SW480 (cell line): ENCODE results near the gene C11orf68.

Source experiments
- DNase-seq: peaks from one replicate; pipeline ENCODE4 v3.0.0-alpha.2; 2016; ENCODE audit warnings: low spot score

C11orf68 gene

GRCh38 chr11:65944191-65944590 lies 25.3 kb upstream of the C11orf68 start:
- DNase-seq: no peak

GRCh38 chr11:65942531-65942930 lies 23.7 kb upstream of the C11orf68 start:
- no peak for DNase-seq

GRCh38 chr11:65941720-65942310 lies 23.0 kb upstream of the C11orf68 start:
- DNase-seq: no peak

GRCh38 chr11:65937766-65938165 lies 18.9 kb upstream of the C11orf68 start:
- DNase-seq: no peak

GRCh38 chr11:65934014-65934413 lies 15.2 kb upstream of the C11orf68 start:
- no peak for DNase-seq

GRCh38 chr11:65932558-65932919 lies 13.7 kb upstream of the C11orf68 start:
- no peak for DNase-seq

GRCh38 chr11:65931773-65932557 lies 13.1 kb upstream of the C11orf68 start:
- DNase-seq: no peak

GRCh38 chr11:65928667-65929066 lies 9.8 kb upstream of the C11orf68 start:
- no peak for DNase-seq

GRCh38 chr11:65927904-65928397 lies 9.1 kb upstream of the C11orf68 start:
- DNase-seq: no peak

- no peak for DNase-seq
These were observed 6.5 kb upstream of the C11orf68 start for GRCh38 chr11:65925397-65925796.

- no peak for DNase-seq
These were observed 3.7 kb upstream of the C11orf68 start for GRCh38 chr11:65922565-65922964.

- DNase-seq: no peak
These were observed 3.0 kb upstream of the C11orf68 start for GRCh38 chr11:65921876-65922275.

- DNase-seq: no peak
These were observed 2.2 kb upstream of the C11orf68 start for GRCh38 chr11:65921033-65921555.

GRCh38 chr11:65920372-65920802 lies 1.5 kb upstream of the C11orf68 start:
- DNase-seq: no peak

GRCh38 chr11:65919573-65920371 lies 910 bp upstream of the C11orf68 start:
- DNase-seq: peak; percentile 50

GRCh38 chr11:65919141-65919572 lies 295 bp upstream of the C11orf68 start, which contains the start of gene DRAP1:
TSS of gene DRAP1 (plus strand) at chr11:65919426. CDS start at chr11:65919502, 76 bp downstream.
- peak; percentile 99 for DNase-seq

GRCh38 chr11:65917434-65918210 lies 1.2 kb downstream of the C11orf68 start:
- no peak for DNase-seq

GRCh38 chr11:65917077-65917433 lies 1.8 kb downstream of the C11orf68 start:
- DNase-seq: no peak

- DNase-seq: no peak
These were observed 2.5 kb downstream of the C11orf68 start for GRCh38 chr11:65916391-65916790.

GRCh38 chr11:65915821-65916251 lies 3.0 kb downstream of the C11orf68 start:
- peak; percentile 97 for DNase-seq

GRCh38 chr11:65915101-65915820 lies 3.6 kb downstream of the C11orf68 start:
- DNase-seq: no peak
